HCT116 (cell line): ENCODE measurements around the gene CYGB. TPM values are rescaled to one million over a fixed set of nuclear protein-coding genes. Genes with fewer than 3 reads are reported as not detected.

Experiments
- ATAC-seq: fragments of 200-7000 bp; cut with Tn5 transposase; 2 replicates; pipeline ENCODE4 v1.9.1; 2020; ENCODE audit warnings: mild to moderate bottlenecking, moderate library complexity
- BruUV-seq: library from RNA; stranded (reverse); fragments of 400-500 nt; replicated peaks from 2 replicates; lab custom pipeline; 2021; lab: Mats Ljungman, UMichigan
- CTCF ChIA-PET: fragments of 300-600 bp; sonication (Branson Sonifier 250); formaldehyde crosslinking; loops from one replicate; lab custom pipeline; 2021; ENCODE audit warnings: antibody characterized with exemption; lab: Charles Lee
- POLR2A ChIA-PET: fragments of 300-600, 350-600 bp; sonication (Branson Sonifier 250); formaldehyde crosslinking; loops from one replicate; lab custom pipeline; 2021; ENCODE audit warnings: antibody characterized with exemption; lab: Charles Lee
- RAD21 ChIA-PET, 2 experiments: fragments of 300-600 bp; sonication (Branson Sonifier 250); formaldehyde crosslinking; loops; one replicate each; lab custom pipeline; 2023; ENCODE audit warnings: low total read pairs in 2 of 2; ENCODE audit not compliant: uncharacterized antibody in 2 of 2, unreplicated experiment in 2 of 2, low non-redundant PET in 1 of 2; lab: Charles Lee
- DNase-seq: peaks from one replicate; pipeline ENCODE4 v3.0.0-alpha.2; 2010; ENCODE audit warnings: low read depth, low spot score
- H2AFZ ChIP-seq: fragments of 200-600 bp; shearing (Covaris generic), sonication (generic); 2 replicates; pipeline ENCODE4 v1.6.1; 2017; ENCODE audit warnings: low read depth, mixed run types, mixed read lengths, antibody characterized with exemption, low read length; ENCODE audit not compliant: poor library complexity, severe bottlenecking
- H3K27ac ChIP-seq: 2 replicates; pipeline ENCODE4 v1.5.1; 2012; ENCODE audit warnings: low read depth, low read length
- H3K27me3 ChIP-seq: fragments of 200-600 bp; sonication (generic); 2 replicates; pipeline ENCODE4 v1.6.1; 2016; ENCODE audit warnings: mixed run types, low read length, mixed read lengths; ENCODE audit not compliant: insufficient read depth
- H3K36me3 ChIP-seq, 2 experiments: fragments of 200-500 bp in 1 of 2; fragments of 200-600 bp in 1 of 2; sonication (Bioruptor generic) in 1 of 2; sonication (generic) in 1 of 2; 2 replicates each; pipeline versions ENCODE4 v1.5.1 to v1.6.1; 2014 to 2016; ENCODE audit warnings: low read length in 2 of 2, inconsistent platforms in 1 of 2, mixed read lengths in 1 of 2, mixed run types in 1 of 2; ENCODE audit not compliant: insufficient read depth in 2 of 2, control insufficient read depth in 1 of 2
- H3K4me1 ChIP-seq, 2 experiments: fragments of 200-600 bp in 1 of 2; sonication (generic) in 1 of 2; 2 replicates each; pipeline versions ENCODE4 v1.5.1 to v1.6.1; 2012 to 2017; ENCODE audit warnings: low read length in 2 of 2, inconsistent platforms in 1 of 2, mild to moderate bottlenecking in 1 of 2, mixed read lengths in 1 of 2, mixed run types in 1 of 2, moderate library complexity in 1 of 2; ENCODE audit not compliant: insufficient read depth in 2 of 2, control insufficient read depth in 1 of 2
- H3K4me2 ChIP-seq: fragments of 200-600 bp; sonication (generic); 2 replicates; pipeline ENCODE4 v1.6.1; 2017; ENCODE audit warnings: mixed run types, low read length, mixed read lengths
- H3K4me3 ChIP-seq, 2 experiments: fragments of 200-600 bp in 1 of 2; sonication (generic) in 1 of 2; replicated peaks in 1 of 2; 2 replicates each; pipeline ENCODE4 v1.5.1; 2011 to 2016; ENCODE audit warnings: low read length in 2 of 2, control low read depth in 1 of 2, low read depth in 1 of 2, mild to moderate bottlenecking in 1 of 2, mixed read lengths in 1 of 2, mixed run types in 1 of 2
- H3K79me2 ChIP-seq: fragments of 200-600 bp; sonication (generic); 2 replicates; pipeline ENCODE4 v1.6.1; 2017; ENCODE audit warnings: mild to moderate bottlenecking, mixed run types, low read length, moderate library complexity, mixed read lengths; ENCODE audit not compliant: insufficient read depth
- H3K9ac ChIP-seq: fragments of 200-600 bp; sonication (generic); 2 replicates; pipeline ENCODE4 v1.6.1; 2016; ENCODE audit warnings: low read length, mixed read lengths
- H3K9me2 ChIP-seq: fragments of 200-600 bp; sonication (generic), shearing (Covaris generic); 2 replicates; pipeline ENCODE4 v1.6.1; 2017; ENCODE audit warnings: mixed run types, mild to moderate bottlenecking, moderate library complexity; ENCODE audit not compliant: insufficient read depth
- H3K9me3 ChIP-seq, 2 experiments: fragments of 200-500 bp in 1 of 2; fragments of 200-600 bp in 1 of 2; sonication (Bioruptor generic) in 1 of 2; sonication (generic) in 1 of 2; 2 replicates each; pipeline ENCODE4 v1.6.1; 2014 to 2017; ENCODE audit warnings: low read length in 2 of 2, mixed read lengths in 2 of 2, inconsistent platforms in 1 of 2, low read depth in 1 of 2, mild to moderate bottlenecking in 1 of 2, mixed run types in 1 of 2, moderate library complexity in 1 of 2; ENCODE audit not compliant: control insufficient read depth in 1 of 2, insufficient read depth in 1 of 2
- H4K20me1 ChIP-seq: fragments of 200-600 bp; sonication (generic), shearing (Covaris generic); 2 replicates; pipeline ENCODE4 v1.6.1; 2017; ENCODE audit warnings: mixed run types, mild to moderate bottlenecking, moderate library complexity; ENCODE audit not compliant: insufficient read depth
- CBX3 ChIP-seq: IDR thresholded peaks from 2 replicates; pipeline ENCODE4 v1.6.1; 2012; ENCODE audit warnings: low read depth
- CEBPB ChIP-seq: IDR thresholded peaks from 2 replicates; pipeline ENCODE4 v1.6.1; 2012; ENCODE audit warnings: low read depth
- EGR1 ChIP-seq: IDR thresholded peaks from 2 replicates; pipeline ENCODE4 v1.6.1; 2012; ENCODE audit warnings: low read depth
- ELF1 ChIP-seq: IDR thresholded peaks from 2 replicates; pipeline ENCODE4 v1.6.1; 2012; ENCODE audit warnings: low read depth, borderline replicate concordance
- EZH2phosphoT487 ChIP-seq: fragments of 200-600 bp; IDR thresholded peaks from 2 replicates; pipeline ENCODE4 v1.6.1; 2018; ENCODE audit warnings: antibody characterized with exemption, borderline replicate concordance
- FOSL1 ChIP-seq: IDR thresholded peaks from 2 replicates; pipeline ENCODE4 v1.6.1; 2012; ENCODE audit warnings: low read depth
- POLR2A ChIP-seq: IDR thresholded peaks from 2 replicates; pipeline ENCODE4 v1.7.0; 2011; ENCODE audit warnings: borderline replicate concordance; ENCODE audit not compliant: insufficient read depth, insufficient read length; ENCODE audit errors: extremely low read depth
- POLR2AphosphoS5 ChIP-seq: IDR thresholded peaks from 2 replicates; pipeline ENCODE4 v1.6.1; 2011; ENCODE audit warnings: mild to moderate bottlenecking, low read depth, low read length, moderate library complexity
- RAD21 ChIP-seq: IDR thresholded peaks from 2 replicates; pipeline ENCODE4 v1.6.1; 2012; ENCODE audit warnings: low read depth, mild to moderate bottlenecking
- SIN3A ChIP-seq: IDR thresholded peaks from 2 replicates; pipeline ENCODE4 v1.6.1; 2012; ENCODE audit warnings: low read depth
- SRF ChIP-seq: IDR thresholded peaks from 2 replicates; pipeline ENCODE4 v1.6.1; 2012; ENCODE audit warnings: low read depth
- TCF7L2 ChIP-seq: IDR thresholded peaks from 2 replicates; pipeline ENCODE4 v1.7.0; 2011; ENCODE audit warnings: borderline replicate concordance, inconsistent platforms; ENCODE audit not compliant: insufficient read depth, insufficient read length; ENCODE audit errors: extremely low read depth
- YY1 ChIP-seq: IDR thresholded peaks from 2 replicates; pipeline ENCODE4 v1.6.1; 2011; ENCODE audit warnings: low read length, low read depth, moderate library complexity, mild to moderate bottlenecking; ENCODE audit not compliant: insufficient replicate concordance; ENCODE audit errors: extremely low read depth
- ZFX ChIP-seq: fragments of 450-650 bp; IDR thresholded peaks from 2 replicates; pipeline ENCODE4 v1.6.1; 2017
- ZNF274 ChIP-seq: fragments of 200-500 bp; sonication (Bioruptor generic); IDR thresholded peaks from 2 replicates; pipeline ENCODE4 v1.6.1; 2014; ENCODE audit warnings: mild to moderate bottlenecking, low read depth, low read length, inconsistent platforms
- intact Hi-C: fragments of 100-400 bp; cut with micrococcal nuclease; formaldehyde crosslinking; loops from 2 replicates; pipeline ENCODE4 v1.10.0; 2022
- total RNA-seq: library from RNA; stranded (reverse); gene quantifications from one replicate; pipeline ENCODE4 v1.2.1, GENCODE V29; 2021; ENCODE audit not compliant: unreplicated experiment
- TF ChIP-seq, protein P1 (sequence below), 3 experiments: fragments of 200-600 bp in 1 of 3; sonication (generic) in 1 of 3; IDR thresholded peaks in 2 of 3; conservative IDR thresholded peaks in 1 of 3; 2 replicates each; pipeline ENCODE4 v1.5.1; 2012 to 2017; ENCODE audit warnings: low read depth in 2 of 3, low read length in 2 of 3, antibody characterized with exemption in 1 of 3, borderline replicate concordance in 1 of 3, control low read depth in 1 of 3, mild to moderate bottlenecking in 1 of 3, mixed read lengths in 1 of 3, mixed run types in 1 of 3, moderate library complexity in 1 of 3; ENCODE audit not compliant: insufficient read depth in 1 of 3
- TF ChIP-seq, protein P2 (sequence below): IDR thresholded peaks from 2 replicates; pipeline ENCODE4 v1.6.1; 2011; ENCODE audit warnings: mild to moderate bottlenecking, low read length, moderate library complexity; ENCODE audit not compliant: insufficient replicate concordance; ENCODE audit errors: extremely low read depth
- TF ChIP-seq, protein P3 (sequence below): IDR thresholded peaks from 2 replicates; pipeline ENCODE4 v1.6.1; 2012

Gene CYGB
- total RNA-seq, 1 experiment from 2014 or later = 0.66 TPM

DNA sequence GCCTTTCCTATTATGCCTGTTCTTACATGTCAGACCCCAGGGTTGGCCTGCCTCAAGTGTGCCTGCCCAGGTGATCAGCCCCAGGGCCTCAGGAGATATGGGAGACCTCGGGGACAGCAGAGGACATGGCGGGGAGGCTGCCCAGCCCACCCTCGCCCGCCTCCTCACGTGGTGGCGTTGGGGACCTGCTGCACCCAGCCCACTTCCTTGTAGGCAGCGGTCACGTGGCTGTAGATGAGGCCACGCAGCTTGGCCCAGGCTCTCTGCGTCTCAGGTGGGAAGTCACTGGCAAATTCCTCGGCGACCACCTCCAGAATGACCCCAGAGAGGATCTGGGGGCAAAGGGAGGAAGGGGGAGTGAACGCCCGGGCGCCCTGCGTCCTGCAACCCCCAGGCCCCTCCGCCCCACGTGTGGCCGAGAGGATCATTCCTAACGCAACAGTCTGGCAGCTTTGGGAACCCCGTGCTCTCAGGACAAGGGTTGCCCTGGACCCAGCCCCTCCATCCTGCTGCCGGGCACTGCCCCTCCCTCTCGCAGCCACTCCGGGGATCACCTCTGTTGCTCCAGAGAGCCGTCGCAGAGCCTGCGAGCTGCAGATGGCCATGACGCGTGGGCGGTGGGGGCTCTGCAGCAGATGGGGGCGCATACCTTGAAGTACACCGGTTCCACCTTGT is 6.6 kb downstream of the CYGB start:
- intact Hi-C loops = no loop called here
- RAD21 ChIA-PET = no interaction called here
- no peaks in the 10 kb centered on the region for H3K36me3 ChIP-seq
- no peak overlapping the region for H3K4me2 ChIP-seq
- POLR2A ChIA-PET = no interaction called here
- H4K20me1 ChIP-seq = no peaks in the 10 kb centered on the region
- peaks cover 10 to 21% of the 10 kb centered on the region in 2 experiments; a peak in 3 of 4 replicates for H3K4me1 ChIP-seq
- H3K9ac ChIP-seq = no peak overlapping the region
- BruUV-seq = no TSS peak
- no peaks in the 10 kb centered on the region for H3K79me2 ChIP-seq
- no peaks in the 10 kb centered on the region for H3K9me2 ChIP-seq
- DNase-seq (no peak), ATAC-seq (no peak)
- CTCF ChIA-PET = no interaction called here
- no peaks in the 10 kb centered on the region for H3K27me3 ChIP-seq
- H3K27ac ChIP-seq = no peak overlapping the region; the same call in 1 of the 2 replicates
- no peak overlapping the region for H2AFZ ChIP-seq
- H3K9me3 ChIP-seq = no peaks in the 10 kb centered on the region
- TF ChIP-seq, protein P1, sequence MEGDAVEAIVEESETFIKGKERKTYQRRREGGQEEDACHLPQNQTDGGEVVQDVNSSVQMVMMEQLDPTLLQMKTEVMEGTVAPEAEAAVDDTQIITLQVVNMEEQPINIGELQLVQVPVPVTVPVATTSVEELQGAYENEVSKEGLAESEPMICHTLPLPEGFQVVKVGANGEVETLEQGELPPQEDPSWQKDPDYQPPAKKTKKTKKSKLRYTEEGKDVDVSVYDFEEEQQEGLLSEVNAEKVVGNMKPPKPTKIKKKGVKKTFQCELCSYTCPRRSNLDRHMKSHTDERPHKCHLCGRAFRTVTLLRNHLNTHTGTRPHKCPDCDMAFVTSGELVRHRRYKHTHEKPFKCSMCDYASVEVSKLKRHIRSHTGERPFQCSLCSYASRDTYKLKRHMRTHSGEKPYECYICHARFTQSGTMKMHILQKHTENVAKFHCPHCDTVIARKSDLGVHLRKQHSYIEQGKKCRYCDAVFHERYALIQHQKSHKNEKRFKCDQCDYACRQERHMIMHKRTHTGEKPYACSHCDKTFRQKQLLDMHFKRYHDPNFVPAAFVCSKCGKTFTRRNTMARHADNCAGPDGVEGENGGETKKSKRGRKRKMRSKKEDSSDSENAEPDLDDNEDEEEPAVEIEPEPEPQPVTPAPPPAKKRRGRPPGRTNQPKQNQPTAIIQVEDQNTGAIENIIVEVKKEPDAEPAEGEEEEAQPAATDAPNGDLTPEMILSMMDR (IDR thresholded peaks at IDR 0.05 in 2 of 3, conservative IDR thresholded peaks at IDR 0.05 in 1 of 3; ENCODE audit: borderline replicate concordance in 1 of 3, insufficient read depth in 1 of 3, low read depth in 2 of 3, low read length in 2 of 3) = no peak
- TF ChIP-seq POLR2A (no peak), YY1 (no peak), RAD21 (no peak), POLR2AphosphoS5 (no peak), CEBPB (no peak), ZNF274 (no peak), SRF (no peak), CBX3 (no peak), FOSL1 (no peak), ZFX (no peak), EZH2phosphoT487 (no peak), TCF7L2 (no peak), EGR1 (no peak), SIN3A (no peak), ELF1 (no peak)
- TF ChIP-seq, protein P2, sequence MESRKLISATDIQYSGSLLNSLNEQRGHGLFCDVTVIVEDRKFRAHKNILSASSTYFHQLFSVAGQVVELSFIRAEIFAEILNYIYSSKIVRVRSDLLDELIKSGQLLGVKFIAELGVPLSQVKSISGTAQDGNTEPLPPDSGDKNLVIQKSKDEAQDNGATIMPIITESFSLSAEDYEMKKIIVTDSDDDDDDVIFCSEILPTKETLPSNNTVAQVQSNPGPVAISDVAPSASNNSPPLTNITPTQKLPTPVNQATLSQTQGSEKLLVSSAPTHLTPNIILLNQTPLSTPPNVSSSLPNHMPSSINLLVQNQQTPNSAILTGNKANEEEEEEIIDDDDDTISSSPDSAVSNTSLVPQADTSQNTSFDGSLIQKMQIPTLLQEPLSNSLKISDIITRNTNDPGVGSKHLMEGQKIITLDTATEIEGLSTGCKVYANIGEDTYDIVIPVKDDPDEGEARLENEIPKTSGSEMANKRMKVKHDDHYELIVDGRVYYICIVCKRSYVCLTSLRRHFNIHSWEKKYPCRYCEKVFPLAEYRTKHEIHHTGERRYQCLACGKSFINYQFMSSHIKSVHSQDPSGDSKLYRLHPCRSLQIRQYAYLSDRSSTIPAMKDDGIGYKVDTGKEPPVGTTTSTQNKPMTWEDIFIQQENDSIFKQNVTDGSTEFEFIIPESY = no peak
- TF ChIP-seq, protein P3, sequence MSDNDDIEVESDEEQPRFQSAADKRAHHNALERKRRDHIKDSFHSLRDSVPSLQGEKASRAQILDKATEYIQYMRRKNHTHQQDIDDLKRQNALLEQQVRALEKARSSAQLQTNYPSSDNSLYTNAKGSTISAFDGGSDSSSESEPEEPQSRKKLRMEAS = no peak
- TF ChIP-seq, all 23 proteins: peak for 0
- H3K4me3 ChIP-seq = no peak overlapping the region
